PFSK-1 (cell line): ENCODE data around the gene CLDN10.

Experiments used
- FOXP2 ChIP-seq: optimal IDR thresholded peaks from 2 replicates; pipeline ENCODE3; 2011; ENCODE audit warnings: borderline replicate concordance, control low read depth, inconsistent platforms; ENCODE audit not compliant: insufficient read depth; ENCODE audit errors: extremely low read length, extremely low read depth
- POLR2AphosphoS5 ChIP-seq: IDR thresholded peaks from 2 replicates; pipeline ENCODE4 v1.6.1; 2012; ENCODE audit warnings: low read depth, mild to moderate bottlenecking, control low read depth, low read length, moderate library complexity
- REST ChIP-seq, 2 experiments: IDR thresholded peaks; 2 replicates each; pipeline versions ENCODE4 v1.6.1 to v1.8.0; 2011 to 2012; ENCODE audit warnings: low read depth in 2 of 2, low read length in 2 of 2, control low read depth in 1 of 2, inconsistent platforms in 1 of 2, mild to moderate bottlenecking in 1 of 2, moderate library complexity in 1 of 2; ENCODE audit not compliant: insufficient read depth in 1 of 2
- SIN3A ChIP-seq: IDR thresholded peaks from 2 replicates; pipeline ENCODE4 v1.6.1; 2012; ENCODE audit warnings: mild to moderate bottlenecking, low read length, moderate library complexity, borderline replicate concordance; ENCODE audit not compliant: insufficient read depth
- TAF1 ChIP-seq: IDR thresholded peaks from 2 replicates; pipeline ENCODE4 v1.6.1; 2012; ENCODE audit warnings: low read length, control low read depth, borderline replicate concordance; ENCODE audit not compliant: insufficient read depth

CLDN10 gene

GRCh38 chr13:95605448-95606125 is 53.1 kb downstream of the CLDN10 start:
- no peak for TF ChIP-seq FOXP2
- TF ChIP-seq POLR2AphosphoS5, result no peak
- no peak for TF ChIP-seq REST (IDR thresholded peaks at IDR 0.05; ENCODE audit: insufficient read depth in 1 of 2, low read depth in 2 of 2, low read length in 2 of 2)
- no peak for TF ChIP-seq SIN3A
- TF ChIP-seq TAF1, result no peak

- TF ChIP-seq POLR2AphosphoS5 (no peak), REST (IDR thresholded peaks at IDR 0.05; ENCODE audit: insufficient read depth in 1 of 2, low read depth in 2 of 2, low read length in 2 of 2) (no peak), SIN3A (no peak), TAF1 (no peak), FOXP2 (no peak)
These were observed 54.8 kb downstream of the CLDN10 start for GRCh38 chr13:95607366-95607765.

GRCh38 chr13:95608640-95609323 is 56.3 kb downstream of the CLDN10 start:
- TF ChIP-seq SIN3A (no peak), TAF1 (no peak), POLR2AphosphoS5 (no peak), FOXP2 (no peak), REST (IDR thresholded peaks at IDR 0.05; ENCODE audit: insufficient read depth in 1 of 2, low read depth in 2 of 2, low read length in 2 of 2) (no peak)

- no peak for TF ChIP-seq POLR2AphosphoS5
- no peak for TF ChIP-seq TAF1
- no peak for TF ChIP-seq REST (IDR thresholded peaks at IDR 0.05; ENCODE audit: insufficient read depth in 1 of 2, low read depth in 2 of 2, low read length in 2 of 2)
- TF ChIP-seq SIN3A, result no peak
- TF ChIP-seq FOXP2, result no peak
These were observed 62.2 kb downstream of the CLDN10 start for GRCh38 chr13:95614641-95615245.
